Iris pigment epithelial cell (primary cell): ENCODE data around the gene MICU2.

Experiments
- DNase-seq: peaks from one replicate; pipeline ENCODE4 v3.0.0-alpha.2; 2011; ENCODE audit warnings: low read depth

MICU2 gene

DNA sequence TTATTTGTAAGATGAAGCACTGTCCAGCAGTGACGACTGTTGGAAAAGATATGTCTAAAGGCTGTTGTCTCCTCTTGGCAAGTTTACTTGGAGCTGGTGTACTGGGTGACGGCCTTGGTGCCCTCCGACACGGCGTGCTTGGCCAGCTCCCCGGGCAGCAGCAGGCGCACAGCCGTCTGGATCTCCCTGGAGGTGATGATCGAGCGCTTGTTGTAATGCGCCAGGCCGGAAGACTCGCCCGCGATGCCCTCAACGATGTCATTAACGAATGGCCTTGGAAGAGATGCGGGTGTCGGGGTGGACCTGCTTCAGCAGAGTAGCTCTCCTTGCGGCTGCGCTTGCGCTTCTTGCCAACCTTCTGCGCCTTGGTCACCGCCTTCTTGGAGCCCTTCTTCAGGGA lies 120.2 kb downstream of the MICU2 start:
- no peak for DNase-seq

DNA sequence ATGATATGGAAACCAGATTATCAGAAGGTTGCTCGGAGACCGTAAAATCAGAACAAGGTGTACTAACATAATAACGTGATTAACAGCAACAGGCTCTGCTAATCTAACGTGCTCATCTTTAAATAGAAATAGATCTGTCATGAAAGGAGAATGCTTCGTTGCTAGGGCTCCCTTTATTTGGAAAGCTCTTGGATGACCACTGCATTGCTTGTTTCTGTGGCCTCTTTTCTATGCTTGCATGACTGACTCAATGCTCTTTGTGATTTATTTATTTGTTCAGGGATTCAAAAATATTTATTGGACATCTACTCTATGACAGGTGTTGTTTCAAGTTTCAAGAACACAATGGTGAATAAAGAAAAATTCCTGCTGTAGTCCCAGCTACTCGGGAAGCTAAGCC lies 122.6 kb downstream of the MICU2 start:
- DNase-seq: no peak

DNA sequence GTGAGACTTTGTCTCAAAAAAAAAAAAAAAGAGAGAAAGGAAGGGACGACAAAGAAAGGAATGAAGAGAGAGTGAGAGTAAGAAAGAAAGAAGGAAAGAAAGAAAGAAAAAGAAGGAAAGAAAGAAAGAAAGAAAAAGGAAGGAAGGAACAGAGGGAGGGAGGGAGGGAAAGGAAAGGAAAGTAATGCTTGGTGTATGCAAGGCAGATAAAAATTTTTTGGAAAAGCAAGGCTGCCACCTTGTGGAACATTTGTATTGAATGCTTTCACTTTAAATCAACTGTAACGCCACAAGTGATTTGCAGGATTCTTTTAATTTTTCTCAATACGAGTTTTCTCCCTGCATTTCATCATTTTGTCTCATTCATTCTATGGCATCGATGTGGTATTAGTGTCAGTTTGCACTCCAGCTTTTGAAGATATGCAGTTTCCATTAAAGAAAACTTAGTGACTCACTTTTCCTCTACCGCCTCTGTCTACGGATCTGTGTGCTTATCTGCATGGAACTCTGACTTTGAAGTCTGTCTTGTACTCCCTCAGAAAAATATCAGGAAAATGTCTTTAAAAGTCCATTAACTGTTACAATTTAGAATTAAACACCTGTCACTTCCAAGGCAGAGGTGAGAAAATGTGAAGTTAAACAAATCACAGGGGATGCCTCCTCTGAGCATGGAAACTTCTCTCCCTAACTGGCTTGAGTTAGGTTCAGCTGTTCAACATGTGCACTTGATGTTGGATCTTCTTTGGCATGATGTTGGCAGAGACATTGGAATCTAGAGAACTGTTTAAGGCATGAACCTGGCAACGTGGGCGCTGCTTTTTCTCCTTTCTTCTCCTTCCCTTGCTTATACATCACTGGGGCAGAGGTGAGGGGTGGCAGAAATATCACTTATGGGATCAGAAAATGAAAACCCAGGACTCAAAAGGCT lies 124.8 kb downstream of the MICU2 start:
- peak; percentile 75 for DNase-seq

DNA sequence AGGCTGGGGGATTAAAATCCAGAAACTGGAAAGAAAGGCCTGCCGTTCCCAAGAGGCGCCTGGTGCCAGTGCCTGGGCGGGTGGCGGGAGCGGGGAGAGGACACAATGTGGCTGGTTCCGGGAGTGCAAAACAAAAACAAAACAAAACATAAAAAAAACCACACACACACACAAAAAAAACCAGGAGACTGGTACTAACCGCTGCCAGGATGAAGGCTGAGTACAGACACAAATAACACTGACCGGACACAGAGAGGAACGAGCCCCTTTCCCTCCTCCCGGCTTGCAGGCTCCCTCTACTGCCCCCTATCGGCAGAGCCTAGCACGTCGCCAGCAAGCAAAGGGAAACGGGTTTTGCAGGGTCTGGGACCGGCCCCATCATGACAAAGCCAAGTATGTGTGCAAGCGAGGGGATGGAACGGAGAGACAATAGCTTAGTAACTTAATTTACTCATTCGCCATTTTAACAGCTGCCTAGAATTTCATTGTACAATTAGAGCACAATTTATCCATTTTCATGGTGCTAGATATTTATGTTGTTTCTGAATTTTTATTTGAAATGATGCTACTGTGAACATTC lies 127.0 kb downstream of the MICU2 start:
- peak; percentile 76 for DNase-seq

DNA sequence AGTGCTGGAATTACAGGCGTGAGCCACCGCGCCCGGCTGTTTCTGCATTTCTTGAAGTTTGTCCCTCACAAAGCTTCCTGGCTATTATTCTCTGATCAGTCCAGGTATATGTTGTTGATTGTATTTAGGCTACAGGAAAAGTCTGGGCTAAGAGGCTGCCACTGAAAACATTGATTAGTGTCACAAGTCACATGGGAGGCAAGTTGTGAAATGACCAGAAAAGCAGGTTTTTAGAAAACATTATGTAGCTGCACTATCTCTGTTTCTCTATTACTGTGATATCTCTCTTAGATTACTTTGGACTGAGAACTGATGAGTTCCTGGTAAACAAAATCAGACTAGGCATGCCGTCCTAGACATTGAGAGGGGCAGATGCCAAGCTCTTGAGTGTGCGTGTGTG lies 128.9 kb downstream of the MICU2 start:
- DNase-seq: no peak

DNA sequence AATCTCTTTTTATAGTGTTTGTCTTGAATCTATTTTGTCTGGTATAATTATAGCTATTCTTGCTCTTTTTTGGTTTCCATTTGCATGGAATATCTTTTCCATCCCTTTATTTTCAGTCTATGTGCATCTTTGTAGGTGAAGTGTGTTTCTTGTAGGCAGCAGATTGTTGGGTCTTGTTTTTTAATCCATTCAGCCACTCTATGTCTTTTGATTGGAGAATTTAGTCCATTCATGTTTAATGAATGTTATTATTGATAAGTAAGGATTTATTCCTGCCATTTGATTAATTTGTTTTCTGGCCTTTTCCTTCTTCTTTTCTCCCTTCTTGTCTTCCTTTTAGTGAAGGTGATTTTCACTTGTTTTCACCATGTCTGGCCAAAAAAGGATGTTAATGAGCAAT lies 133.2 kb downstream of the MICU2 start:
- no peak for DNase-seq

DNA sequence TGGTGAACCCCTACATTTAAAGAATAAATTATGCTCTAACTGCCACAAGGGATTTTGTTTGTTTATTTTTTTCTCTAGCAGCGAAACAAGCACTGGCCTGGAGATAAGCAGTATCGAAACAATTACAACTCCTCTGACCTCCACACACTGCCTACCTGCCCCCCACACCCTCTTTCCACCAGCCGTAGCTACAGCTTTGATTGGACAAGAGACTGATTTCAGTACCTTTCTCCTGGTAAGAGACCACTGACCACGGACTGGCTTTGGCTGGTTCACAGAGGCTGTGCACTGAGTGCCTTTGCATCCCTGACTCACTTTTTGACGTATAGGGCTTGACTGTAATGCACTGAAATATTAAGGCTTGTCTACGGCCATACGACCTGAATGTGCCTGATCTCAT lies 137.4 kb downstream of the MICU2 start:
- DNase-seq: no peak

DNA sequence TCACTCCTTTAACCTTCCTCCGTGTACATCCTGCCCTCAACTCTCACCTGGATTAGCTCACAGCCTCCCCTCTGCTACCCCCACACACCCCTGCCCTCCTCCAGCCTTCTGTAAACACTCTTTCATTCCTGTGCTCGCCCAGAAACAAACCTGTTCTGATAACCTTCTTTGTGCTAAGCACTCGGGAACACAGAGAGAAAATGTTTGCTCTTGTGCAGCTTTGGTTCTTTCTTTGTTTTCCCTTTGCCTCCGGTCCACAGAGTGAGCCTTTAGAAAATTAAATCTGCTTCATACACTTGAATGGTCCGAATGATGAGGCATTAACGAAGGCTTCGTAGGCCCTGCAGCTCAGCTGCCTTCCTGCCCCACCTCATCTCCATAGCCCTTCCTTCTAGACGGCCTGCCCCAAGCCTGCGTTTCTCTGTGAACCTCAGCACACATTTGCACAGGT lies 138.2 kb downstream of the MICU2 start:
- no peak for DNase-seq

DNA sequence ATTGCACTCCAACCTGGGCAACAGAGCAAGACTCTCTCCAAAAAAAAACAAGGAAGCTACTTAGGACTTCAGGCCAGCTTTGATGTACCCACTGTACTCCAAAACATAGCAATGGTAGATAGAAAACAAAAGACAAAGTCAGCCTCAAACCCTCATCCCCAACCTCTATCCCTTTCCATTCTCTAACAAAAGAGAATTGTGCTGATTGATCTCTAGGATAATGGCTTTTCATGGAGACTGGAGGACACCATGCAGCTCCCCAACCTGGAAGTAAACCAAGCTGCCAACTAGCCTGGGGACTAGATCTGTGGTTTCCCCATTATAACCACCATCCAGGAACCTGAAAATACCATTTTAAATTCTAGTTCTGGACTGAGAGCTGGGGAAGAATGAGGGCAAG lies 140.5 kb downstream of the MICU2 start:
- DNase-seq: no peak

DNA sequence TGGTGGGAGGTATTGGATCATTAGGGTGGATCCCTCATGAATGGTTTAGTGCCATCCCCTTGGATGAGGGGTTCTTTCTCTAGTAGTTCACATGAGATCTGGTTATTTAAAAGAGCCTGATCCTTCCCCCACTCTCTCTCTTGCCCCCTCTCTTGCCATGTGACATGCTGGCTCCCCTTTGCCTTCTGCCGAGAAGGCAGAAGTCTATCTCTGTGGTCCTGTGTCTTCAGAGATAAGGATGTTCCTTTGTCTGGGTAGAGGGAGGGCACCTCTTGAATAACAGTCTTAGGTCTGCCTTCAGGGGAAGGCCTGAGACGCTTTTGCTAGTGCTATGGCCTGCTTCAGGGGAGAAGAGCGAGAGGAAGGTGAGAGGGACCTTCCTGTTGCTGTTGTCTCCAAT lies 142.8 kb downstream of the MICU2 start:
- no peak for DNase-seq

DNA sequence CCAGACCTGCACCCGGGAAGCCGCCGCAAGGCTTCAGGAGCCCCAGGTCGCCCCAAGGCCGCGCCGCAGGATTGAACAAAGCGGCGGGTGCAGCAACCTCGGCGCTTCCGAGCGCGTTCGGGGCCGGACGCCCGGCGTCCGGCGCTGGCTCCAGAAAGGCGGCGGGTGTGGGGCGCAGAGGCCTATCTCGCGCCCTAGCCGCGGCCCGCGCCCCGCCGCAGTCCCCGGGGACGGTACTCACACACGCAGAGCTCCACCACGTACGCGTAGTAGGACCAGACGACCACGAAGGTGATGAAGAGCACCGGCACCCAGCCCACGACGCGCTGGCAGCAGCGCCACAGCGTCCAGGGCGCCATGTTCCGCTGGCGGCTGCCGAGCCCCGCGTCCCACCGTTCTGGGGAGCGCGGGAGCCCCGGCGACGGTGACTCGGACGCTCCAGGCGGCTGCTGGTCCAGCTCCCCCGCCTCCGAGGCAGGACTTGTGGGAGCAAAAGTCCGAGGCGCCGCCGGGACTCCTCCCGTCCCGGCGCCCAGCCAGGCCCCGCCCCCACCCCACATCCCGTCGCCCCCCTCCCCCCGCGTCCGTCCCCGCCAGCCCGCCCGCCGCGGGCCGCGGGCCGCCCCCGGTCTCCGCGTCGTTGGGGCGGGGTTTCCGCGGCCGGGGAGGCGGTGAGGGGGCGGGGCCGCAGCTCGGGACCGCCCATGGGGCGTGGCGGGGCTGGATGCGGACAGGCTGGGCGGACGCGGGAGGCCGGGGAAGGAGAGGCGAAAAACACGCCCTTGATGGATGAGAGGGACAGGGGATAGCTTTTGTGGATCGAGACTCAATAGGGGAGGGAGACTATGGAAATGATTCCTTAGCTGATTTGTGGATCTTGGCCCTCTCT lies 144.9 kb downstream of the MICU2 start, which contains the start of gene ZDHHC20:
TSS of gene ZDHHC20 (minus strand) at position 491 of the 889 bp plus-strand sequence. CDS start at position 359, 132 bp downstream.
- peak; percentile 72 for DNase-seq

DNA sequence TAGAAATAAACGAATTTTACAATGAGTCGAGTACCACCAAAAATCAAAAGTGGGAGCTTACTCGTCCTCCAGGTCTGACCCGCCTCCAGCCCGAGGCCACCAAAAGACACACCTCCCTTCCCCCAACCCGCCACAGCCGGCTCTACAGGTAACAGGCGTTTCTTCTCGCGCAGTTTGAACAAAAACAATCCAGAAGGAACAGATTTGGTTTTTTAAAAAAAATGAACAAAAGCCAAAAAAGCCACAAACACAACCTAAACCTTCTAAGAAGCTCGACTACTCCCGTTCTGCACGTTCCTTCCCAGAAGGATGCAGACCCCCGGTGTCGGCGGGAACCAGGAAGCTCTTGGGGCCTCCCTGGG lies 145.5 kb downstream of the MICU2 start:
- DNase-seq: no peak

DNA sequence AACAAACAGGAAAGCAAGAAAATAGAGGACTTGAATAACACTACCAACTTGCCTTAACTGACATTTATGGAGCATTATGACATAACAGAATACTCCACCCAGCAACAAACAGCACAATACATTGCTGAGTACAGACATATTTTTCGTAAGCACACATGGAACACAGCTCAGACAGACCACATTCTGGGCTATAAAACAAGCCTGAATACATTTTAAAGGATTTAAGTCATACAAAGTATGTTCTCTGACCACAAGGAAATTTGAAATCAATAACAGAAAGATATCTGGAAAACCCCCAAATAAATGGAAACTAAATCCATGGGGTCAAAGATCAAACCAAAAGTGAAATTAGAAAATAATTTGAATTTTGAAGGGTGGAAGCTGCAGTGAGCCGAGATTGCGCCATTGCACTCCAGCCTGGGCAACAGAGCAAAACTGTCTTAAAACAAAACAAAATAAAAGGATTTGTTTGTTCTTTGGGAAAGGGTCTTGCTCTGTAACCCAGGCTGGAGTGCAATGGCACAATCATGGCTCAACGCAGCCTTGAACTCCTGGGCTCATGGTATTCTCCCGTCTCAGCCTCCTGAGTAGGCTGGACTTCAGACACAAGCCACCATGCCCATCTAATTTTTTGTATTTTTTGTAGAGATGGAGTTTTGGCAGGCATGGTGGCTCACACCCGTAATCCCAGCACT lies 150.4 kb downstream of the MICU2 start:
- peak; percentile 63 for DNase-seq

DNA sequence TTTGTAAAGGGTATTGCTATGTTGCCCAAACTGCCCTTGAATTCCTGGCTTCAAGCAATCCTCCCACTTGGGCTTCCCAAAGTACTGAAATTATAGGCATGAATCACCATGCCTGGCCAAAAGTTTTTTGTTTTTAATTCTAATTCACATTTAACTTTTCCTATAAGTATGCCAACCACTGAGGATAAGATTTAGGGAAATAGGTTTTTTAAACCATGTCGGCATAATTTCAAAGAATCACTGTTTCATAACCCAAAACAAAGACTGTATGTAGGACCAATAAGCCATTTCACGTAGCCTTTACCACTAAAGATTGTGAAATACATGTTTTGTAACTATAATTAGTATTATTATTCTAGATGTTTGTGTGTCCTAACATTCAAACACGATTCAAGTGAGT lies 153.0 kb downstream of the MICU2 start:
- DNase-seq: no peak

DNA sequence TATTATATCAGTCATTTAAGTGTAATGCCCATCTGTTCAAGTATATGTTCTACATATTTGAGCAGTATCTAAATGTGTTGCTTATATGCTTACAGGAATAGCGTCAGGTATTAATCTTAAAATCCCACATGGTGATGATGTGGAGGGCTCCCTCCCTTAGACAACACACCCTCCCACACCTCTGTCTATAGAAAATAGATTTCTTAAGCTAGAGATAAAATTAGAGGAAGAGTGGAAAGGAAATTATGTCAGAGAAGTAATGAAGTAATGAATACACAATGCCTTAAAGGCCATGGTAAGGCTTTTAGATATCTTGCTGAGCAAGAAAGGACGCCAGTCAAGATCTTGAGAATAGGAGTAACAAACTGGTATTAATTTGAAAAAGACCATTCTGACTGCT lies 157.3 kb downstream of the MICU2 start:
- no peak for DNase-seq

DNA sequence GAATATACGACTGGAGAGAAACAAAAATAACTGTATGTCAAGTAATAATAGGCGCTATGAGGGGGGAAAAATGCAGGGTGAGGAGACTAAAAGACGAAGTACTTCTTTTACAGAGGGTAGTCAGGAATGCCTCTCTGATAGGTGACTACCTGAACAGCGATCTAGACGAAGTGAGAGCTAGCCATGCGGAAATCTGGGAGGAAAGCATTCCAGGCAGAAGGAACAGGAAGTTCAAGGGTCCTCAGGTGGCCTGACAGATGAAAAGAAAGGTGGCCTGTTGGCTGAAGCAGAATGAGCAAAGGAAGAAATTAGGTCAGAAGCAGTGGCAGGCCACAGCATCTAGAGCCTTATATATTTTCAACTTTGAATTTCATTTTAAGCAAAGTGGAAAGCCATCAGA lies 158.2 kb downstream of the MICU2 start:
- DNase-seq: no peak

DNA sequence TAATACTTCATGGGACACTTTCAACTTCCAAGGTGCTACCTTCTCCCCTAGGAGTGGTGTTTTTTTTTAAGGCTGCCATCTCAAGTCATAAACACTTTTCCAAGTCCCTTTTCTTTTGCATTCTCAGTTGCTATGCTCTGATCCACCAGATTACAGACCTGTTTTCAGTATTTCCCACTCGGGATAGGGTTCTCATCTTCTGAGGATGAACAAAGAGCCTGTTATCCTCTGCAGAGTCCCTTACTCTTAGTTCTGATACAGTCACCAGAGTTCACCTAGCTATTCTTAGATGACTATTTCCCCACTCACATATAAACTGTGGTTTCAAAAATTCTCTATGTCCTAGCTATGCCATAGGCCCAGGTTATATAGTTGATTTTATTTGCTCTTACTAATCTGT lies 160.8 kb downstream of the MICU2 start:
- DNase-seq: peak; percentile 23
